Activated naive CD8-positive, alpha-beta T cell treated with anti-CD3 and anti-CD28 coated beads, Interleukin-2, amount 10 ng/mL, durations not matched to agents 7 days and 5 days (primary cell): ENCODE measurements around the gene KRTAP12-1. TPM values are rescaled to one million over a fixed set of nuclear protein-coding genes. Genes with fewer than 3 reads are reported as not detected.
"Not testable (repeated sequence)": the region's sequence is repeated elsewhere in the genome, so short reads cannot be mapped to it uniquely, and the experiment has no call there.

Experiments used
- ATAC-seq: fragments of 150-1000 bp; cut with Tn5 transposase; one replicate; pipeline ENCODE4 v1.10.0; 2021; ENCODE audit warnings: low read depth, moderate library complexity
- POLR2A ChIA-PET: fragments of 350-600 bp; sonication (Branson Sonifier 250); formaldehyde crosslinking; loops from one replicate; lab custom pipeline; 2021; ENCODE audit warnings: antibody characterized with exemption; lab: Charles Lee
- DNase-seq: peaks from one replicate; pipeline ENCODE4 v3.0.0; 2021
- H3K27ac Mint-ChIP-seq: one replicate; pipeline ENCODE4 v1.8.0; 2022; ENCODE audit warnings: mild to moderate bottlenecking, mixed read lengths
- H3K27me3 Mint-ChIP-seq: one replicate; pipeline ENCODE4 v1.8.0; 2022; ENCODE audit warnings: mild to moderate bottlenecking, moderate library complexity, mixed read lengths
- H3K36me3 Mint-ChIP-seq: one replicate; pipeline ENCODE4 v1.8.0; 2021; ENCODE audit warnings: mild to moderate bottlenecking, mixed read lengths
- H3K4me1 Mint-ChIP-seq: one replicate; pipeline ENCODE4 v1.8.0; 2021; ENCODE audit warnings: mixed read lengths
- H3K4me3 Mint-ChIP-seq: one replicate; pipeline ENCODE4 v1.8.0; 2022; ENCODE audit warnings: mild to moderate bottlenecking, moderate library complexity, mixed read lengths
- H3K9me3 Mint-ChIP-seq: one replicate; pipeline ENCODE4 v1.8.0; 2021; ENCODE audit warnings: mixed read lengths
- total RNA-seq, 2 experiments: library from RNA; stranded (reverse); gene quantifications; one replicate each; pipeline ENCODE4 v1.2.3, GENCODE V29; 2021

KRTAP12-1 gene
- total RNA-seq, 2 experiments from 2014 or later, result not detected

DNA sequence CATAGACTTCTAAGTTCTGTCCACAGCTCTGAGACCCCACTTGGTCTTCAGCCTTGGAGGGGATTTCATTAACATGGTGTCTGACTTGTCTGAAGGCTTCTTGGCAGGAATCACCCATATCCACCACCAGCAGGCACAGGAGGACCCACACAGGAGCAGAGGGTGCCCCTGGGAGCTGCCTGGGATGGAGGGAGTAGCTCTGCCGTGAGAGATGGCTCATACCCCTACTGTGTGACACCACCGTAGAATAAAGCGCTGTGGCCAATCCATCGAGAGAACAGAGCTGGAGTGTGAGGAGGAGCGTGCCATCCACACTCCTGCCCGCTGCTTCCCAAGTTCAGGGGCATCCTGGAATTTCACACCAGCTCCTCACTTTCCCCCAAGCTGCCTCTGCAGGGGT, 3.1 kb upstream of the KRTAP12-1 start:
- H3K9me3 Mint-ChIP-seq, DNase-seq, H3K27ac Mint-ChIP-seq, H3K4me3 Mint-ChIP-seq, H3K4me1 Mint-ChIP-seq, ATAC-seq, H3K27me3 Mint-ChIP-seq, H3K36me3 Mint-ChIP-seq, POLR2A ChIA-PET: not testable (repeated sequence)

DNA sequence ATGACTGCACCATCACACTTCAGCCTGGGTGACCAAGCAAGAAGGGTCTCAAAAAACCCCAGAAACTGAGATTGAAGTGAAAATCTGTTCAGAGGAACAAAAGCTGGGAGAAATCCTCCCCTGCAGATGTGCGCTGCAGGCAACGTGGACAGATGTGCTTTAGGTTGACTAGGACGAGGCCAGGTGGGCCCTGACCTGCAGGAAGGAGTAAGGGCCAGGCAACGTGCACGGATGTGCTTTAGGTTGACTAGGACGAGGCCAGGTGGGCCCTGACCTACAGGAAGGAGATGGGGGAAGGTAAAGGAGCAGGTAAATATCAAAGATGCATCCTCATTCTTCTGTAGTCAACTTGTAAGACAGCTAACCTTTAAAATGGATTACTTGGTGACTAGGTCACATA, 2.5 kb upstream of the KRTAP12-1 start:
- peaks cover 5% of the 10 kb centered on the region for H3K4me1 Mint-ChIP-seq
- DNase-seq (no peak), ATAC-seq (no peak)
- no peak overlapping the region for H3K4me3 Mint-ChIP-seq
- no peak overlapping the region for H3K27ac Mint-ChIP-seq
- POLR2A ChIA-PET, result no interaction called here
- H3K9me3 Mint-ChIP-seq, result no peaks in the 10 kb centered on the region
- H3K27me3 Mint-ChIP-seq, result peaks cover 11% of the 10 kb centered on the region
- H3K36me3 Mint-ChIP-seq, result no peaks in the 10 kb centered on the region

DNA sequence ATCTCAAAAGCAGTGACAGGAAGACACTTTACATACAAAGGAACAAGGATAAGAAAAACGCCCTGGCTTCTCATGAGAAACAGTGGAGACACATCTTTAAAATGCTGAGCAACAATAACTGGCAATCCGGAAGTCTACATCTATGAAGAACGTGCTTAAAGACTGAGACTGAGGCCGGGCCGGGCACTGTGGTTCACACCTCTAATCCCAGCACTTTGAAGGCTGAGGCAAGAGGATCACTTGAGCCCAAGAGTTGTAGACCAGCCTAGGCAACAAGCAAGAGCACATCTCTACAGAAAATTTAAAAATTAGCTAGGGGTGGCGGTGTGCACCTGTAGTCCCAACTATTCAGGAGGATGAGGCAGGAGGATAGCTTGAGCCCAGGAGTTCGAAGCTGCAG, 2.1 kb upstream of the KRTAP12-1 start:
- ATAC-seq, result no peak
- Mint-ChIP-seq H3K27ac (no peak overlapping the region), H3K27me3 (peaks cover 12% of the 10 kb centered on the region), H3K4me3 (no peak overlapping the region), H3K4me1 (peaks cover 5% of the 10 kb centered on the region), H3K36me3 (no peaks in the 10 kb centered on the region), H3K9me3 (no peaks in the 10 kb centered on the region)
- POLR2A ChIA-PET, result no interaction called here
- no peak for DNase-seq

DNA sequence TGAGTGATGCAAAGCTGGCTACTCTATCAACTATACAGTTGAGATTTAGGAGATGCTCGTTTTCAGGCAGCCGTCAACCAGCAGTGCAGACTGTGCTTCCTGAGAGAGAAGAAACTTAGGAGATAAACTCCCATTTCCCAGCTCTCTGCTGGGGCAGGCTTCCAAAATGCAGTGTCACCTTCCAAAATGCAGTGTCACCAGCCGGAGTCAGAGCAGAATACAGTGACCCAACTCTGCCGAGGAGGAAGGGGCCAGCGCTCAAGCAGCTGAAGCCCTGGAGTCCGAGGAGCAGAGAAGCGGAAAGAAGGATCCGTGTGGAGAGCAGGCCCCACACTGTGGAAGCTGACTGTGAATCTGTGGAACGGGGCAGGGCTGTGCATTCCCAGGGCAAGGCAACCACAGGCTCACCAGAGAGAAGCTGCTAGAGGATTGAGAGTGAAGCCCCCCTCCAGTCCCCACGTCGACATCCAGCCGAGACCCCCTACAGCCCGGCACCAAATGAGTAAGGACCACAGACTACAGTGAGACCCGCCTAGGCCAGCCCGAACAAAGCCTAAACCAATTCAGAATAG, 703 bp upstream of the KRTAP12-1 start:
- Mint-ChIP-seq H3K36me3 (no peaks in the 10 kb centered on the region), H3K27me3 (peaks cover 12% of the 10 kb centered on the region), H3K4me1 (peaks cover 5% of the 10 kb centered on the region), H3K4me3 (no peak overlapping the region), H3K9me3 (no peaks in the 10 kb centered on the region), H3K27ac (no peak overlapping the region)
- ATAC-seq (no peak), DNase-seq (no peak)
- POLR2A ChIA-PET, result no interaction called here

DNA sequence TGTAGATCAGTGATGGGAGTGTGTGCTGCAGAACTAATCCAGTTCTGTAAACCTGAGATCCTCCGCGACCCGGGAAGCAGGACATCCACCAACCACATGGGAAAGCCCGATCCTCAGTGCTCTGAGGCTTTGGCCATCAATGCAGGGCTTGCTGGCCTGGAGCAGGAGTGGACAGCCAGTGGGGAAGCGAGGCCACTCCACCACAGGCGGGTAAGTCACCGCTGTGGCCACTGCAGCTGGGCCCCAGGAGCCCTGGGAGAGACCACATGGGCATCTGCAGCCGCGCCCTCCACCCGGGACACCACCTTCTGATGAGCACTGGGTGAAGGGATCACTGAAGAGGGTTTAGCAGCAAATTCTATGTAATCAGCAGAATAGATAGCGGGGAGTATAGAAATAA, 811 bp downstream of the KRTAP12-1 start:
- no peaks in the 10 kb centered on the region for H3K36me3 Mint-ChIP-seq
- peaks cover 3% of the 10 kb centered on the region for H3K4me1 Mint-ChIP-seq
- no peak overlapping the region for H3K4me3 Mint-ChIP-seq
- no peak for DNase-seq
- no peaks in the 10 kb centered on the region for H3K9me3 Mint-ChIP-seq
- H3K27me3 Mint-ChIP-seq, result peaks cover 12% of the 10 kb centered on the region
- POLR2A ChIA-PET, result interaction anchor here (0.9 kb wide), 1 partner anchor 62 kb away, joined by 3 read pairs; no protein-coding TSS in a partner anchor
- no peak for ATAC-seq
- no peak overlapping the region for H3K27ac Mint-ChIP-seq

DNA sequence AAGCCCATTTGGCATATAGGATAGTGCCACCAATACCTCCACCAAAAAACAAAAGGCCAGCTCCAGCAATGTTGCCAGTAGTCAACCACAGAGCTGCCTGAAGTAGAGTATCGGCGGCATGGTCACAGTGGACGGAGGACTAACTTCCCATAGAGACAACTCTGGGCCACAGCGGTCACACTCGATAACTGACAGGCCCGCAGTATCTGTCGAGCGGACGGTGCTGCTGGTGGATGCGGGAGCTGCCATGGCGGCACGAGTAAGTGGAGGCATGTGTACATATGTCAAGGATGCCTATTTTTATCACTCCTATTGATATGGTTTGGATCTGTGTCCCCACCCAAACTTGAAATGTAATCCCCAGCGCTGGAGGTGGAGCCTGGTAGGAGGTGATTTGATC, 4.1 kb downstream of the KRTAP12-1 start:
- peaks cover 1% of the 10 kb centered on the region for H3K36me3 Mint-ChIP-seq
- H3K4me3 Mint-ChIP-seq, result no peak overlapping the region
- H3K4me1 Mint-ChIP-seq, result no peaks in the 10 kb centered on the region
- peaks cover 11% of the 10 kb centered on the region for H3K9me3 Mint-ChIP-seq
- DNase-seq, result no peak
- no peak for ATAC-seq
- no peak overlapping the region for H3K27ac Mint-ChIP-seq
- peaks cover 17% of the 10 kb centered on the region for H3K27me3 Mint-ChIP-seq
- POLR2A ChIA-PET, result no interaction called here

DNA sequence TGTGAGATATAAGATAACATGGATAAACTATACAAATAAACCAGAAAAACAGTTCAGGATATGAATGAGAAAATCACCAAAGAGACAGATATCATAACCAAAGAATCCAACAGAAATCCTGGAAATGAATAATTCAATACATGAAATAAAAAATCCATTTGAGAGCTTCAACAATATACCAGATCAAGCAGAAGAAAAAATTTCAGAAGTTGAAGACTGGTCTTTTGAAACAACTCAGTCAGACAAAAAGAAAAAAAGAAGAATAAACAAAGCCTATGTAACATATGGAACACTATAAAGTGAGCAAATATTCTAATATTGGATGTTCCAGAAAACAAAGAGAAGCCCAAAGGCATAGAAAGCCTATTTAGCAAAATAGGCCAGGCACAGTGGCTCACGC, 10.1 kb downstream of the KRTAP12-1 start:
- ATAC-seq (no peak), DNase-seq (no peak)
- H3K4me3 Mint-ChIP-seq, result no peak overlapping the region
- peaks cover 8% of the 10 kb centered on the region for H3K27me3 Mint-ChIP-seq
- no peak overlapping the region for H3K27ac Mint-ChIP-seq
- peaks cover 28% of the 10 kb centered on the region for H3K9me3 Mint-ChIP-seq
- POLR2A ChIA-PET, result no interaction called here
- H3K36me3 Mint-ChIP-seq, result peaks cover 2% of the 10 kb centered on the region
- H3K4me1 Mint-ChIP-seq, result no peaks in the 10 kb centered on the region

DNA sequence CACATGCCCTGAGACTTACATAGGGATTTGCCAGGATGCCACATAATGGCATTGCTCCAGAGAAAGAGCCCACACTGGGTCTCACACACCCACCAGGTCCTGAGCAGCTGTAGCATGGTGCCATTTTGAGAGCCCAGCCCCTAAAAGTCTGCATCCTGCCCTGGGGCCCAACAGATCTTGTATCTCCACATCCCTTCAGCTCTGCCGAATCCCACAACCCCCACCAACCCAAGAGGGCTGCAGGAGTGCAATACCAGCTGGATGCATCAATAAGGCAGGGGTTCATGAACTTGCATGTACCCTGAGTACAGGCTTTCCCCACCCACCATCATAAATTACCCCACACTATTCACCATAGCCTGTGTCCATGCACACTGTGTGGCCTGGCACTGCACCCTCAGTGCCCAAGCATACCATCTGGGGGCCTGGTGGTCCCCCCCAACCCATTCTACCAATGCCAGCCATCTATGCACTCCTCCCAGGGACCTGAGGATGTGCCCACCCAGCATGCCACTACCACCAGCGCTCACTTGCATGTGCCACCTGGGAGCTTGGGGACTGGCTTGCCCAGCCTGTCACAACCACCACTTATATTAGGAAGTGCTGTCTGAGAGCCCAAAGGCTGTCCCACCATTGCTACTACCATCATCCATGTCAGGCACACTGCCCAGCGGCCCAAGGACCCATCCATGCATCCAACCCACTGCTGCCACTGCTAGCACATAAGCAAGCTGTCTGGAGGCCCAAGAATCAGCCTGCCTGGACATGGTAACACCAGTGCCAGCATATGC, 11.1 kb downstream of the KRTAP12-1 start:
- no peak overlapping the region for H3K4me3 Mint-ChIP-seq

DNA sequence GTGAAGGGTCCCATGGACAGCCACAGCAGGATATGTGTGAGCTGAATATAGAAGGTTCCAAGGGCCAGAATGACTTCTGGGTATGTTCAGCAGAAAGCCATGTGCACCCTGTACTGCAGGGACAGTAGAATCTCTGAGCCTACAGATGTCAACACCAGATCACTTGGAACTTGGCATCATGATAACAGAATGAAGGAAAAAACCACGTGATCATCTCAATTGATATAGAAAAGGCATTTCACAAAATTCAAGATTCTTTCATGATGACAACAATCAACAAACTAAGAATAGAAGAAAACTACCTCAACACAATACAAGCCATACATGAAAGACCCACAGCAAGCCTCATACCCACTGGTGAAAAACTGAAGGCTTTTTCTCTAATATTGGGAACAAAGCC, 14.4 kb downstream of the KRTAP12-1 start:
- Mint-ChIP-seq H3K4me3 (no peak overlapping the region), H3K27me3 (peaks cover 9% of the 10 kb centered on the region), H3K36me3 (peaks cover 3% of the 10 kb centered on the region), H3K27ac (no peak overlapping the region), H3K4me1 (no peaks in the 10 kb centered on the region), H3K9me3 (peaks cover 16% of the 10 kb centered on the region)
- DNase-seq, result no peak
- no peak for ATAC-seq
- POLR2A ChIA-PET, result no interaction called here

More for the DNA sequence above, 11.1 kb downstream of the KRTAP12-1 start:
- POLR2A ChIA-PET, result no interaction called here
- no peak overlapping the region for H3K27ac Mint-ChIP-seq
- peaks cover 6% of the 10 kb centered on the region for H3K27me3 Mint-ChIP-seq
- ATAC-seq (no peak), DNase-seq (no peak)
- peaks cover 2% of the 10 kb centered on the region for H3K36me3 Mint-ChIP-seq
- H3K9me3 Mint-ChIP-seq, result peaks cover 26% of the 10 kb centered on the region
- no peaks in the 10 kb centered on the region for H3K4me1 Mint-ChIP-seq

DNA sequence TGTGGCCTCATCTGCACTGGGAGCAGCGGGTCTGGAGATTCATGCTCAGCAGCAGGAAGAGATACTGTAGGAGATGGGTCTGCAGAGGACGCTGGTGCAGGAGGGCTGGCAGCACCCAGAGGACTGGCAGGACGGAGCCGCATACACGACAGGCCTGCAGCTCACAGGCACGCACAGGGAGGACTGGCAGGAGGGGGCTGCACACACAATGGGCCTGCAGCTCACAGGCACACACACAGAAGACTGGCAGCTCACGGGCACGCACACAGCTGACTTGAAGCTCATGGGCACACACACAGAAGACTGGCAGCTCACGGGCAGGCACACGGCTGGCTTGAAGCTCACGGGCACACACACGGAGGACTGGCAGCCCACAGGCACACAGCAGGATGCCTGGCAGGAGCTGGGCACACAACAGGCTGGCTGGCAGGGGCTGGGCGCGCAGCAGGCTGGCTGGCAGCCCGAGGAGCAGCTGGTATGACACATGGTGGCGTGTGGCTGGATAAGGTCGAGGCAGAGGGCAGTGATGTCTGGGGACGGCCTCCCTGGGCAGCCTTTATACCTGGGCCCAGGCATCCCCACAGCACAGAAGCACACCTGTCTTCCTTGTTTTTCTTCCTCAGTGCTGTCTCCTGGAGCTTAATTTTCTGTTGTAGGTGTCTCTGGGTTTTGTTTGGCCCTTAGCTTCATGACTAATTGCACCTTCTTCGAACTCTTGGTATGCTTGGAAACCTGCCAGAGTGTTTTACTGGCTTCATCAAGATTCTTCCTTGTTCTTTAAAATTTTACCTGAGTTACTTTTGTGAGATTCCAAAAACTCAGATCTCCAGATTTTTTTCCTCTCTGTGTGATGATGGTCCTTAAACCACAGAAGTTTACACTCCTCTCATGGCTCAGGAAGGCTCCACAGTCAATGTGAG, 15.3 kb downstream of the KRTAP12-1 start, which contains the start of gene KRTAP12-2:
KRTAP12-2 (minus strand) TSS at position 527 of the 920 bp plus-strand sequence; CDS start at position 486, 41 bp downstream.
- DNase-seq (no peak), ATAC-seq (no peak)
- H3K27ac Mint-ChIP-seq, result peak within 1 kb of the TSS; percentile 28
- H3K4me1 Mint-ChIP-seq, result no peaks in the 10 kb centered on the region
- peaks cover 24% of the 10 kb centered on the region for H3K9me3 Mint-ChIP-seq
- H3K4me3 Mint-ChIP-seq, result no peak within 1 kb of the TSS
- POLR2A ChIA-PET, result no interaction called here
- peaks cover 9% of the 10 kb centered on the region for H3K36me3 Mint-ChIP-seq
- H3K27me3 Mint-ChIP-seq, result peaks cover 13% of the 10 kb centered on the region

DNA sequence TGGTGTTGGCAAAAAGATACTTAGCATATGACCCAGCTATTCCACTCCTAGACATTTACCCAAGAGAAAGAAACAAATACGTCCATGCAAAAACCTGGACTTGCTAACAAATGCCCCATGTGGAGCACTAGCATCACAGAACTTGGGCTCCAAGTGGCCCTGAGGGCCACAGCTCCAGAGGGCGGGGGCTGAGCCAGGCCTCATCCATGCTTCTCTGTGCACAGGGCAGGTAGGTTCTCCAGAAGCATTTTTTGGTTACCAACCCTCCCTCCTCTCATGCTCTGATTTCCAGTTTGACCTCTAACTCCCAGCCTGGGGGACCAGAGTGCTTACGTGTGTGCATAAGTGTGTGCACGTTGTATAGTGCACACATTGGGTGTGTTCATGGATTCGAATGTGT, 17.3 kb downstream of the KRTAP12-1 start:
- POLR2A ChIA-PET, result no interaction called here
- Mint-ChIP-seq H3K27ac (no peak overlapping the region), H3K4me3 (no peak overlapping the region), H3K36me3 (peaks cover 17% of the 10 kb centered on the region), H3K9me3 (peaks cover 29% of the 10 kb centered on the region), H3K27me3 (peaks cover 13% of the 10 kb centered on the region), H3K4me1 (peaks cover 2% of the 10 kb centered on the region)
- ATAC-seq (no peak), DNase-seq (no peak)

DNA sequence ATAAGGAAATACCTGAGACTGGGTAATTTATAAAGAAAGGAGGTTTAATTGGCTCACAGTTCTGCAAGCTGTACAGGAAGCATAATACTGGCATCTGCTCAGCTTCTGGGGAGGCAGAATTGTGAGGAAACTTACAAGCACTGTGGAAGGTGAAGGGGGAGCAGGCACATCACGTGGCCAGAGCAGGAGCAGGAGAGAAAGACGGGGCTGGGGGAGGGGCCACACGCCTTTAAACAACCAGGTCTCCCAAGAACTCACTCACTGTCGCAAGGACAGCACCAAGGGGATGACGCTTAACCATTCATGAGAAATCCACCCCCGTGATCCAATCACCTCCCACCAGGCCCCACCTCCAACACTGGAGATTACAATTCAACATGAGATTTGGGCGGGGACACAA, 20.4 kb downstream of the KRTAP12-1 start:
- ATAC-seq, POLR2A ChIA-PET, DNase-seq, H3K4me3 Mint-ChIP-seq, H3K27ac Mint-ChIP-seq: not testable (repeated sequence)
- Mint-ChIP-seq H3K4me1 (peaks cover 29% of the 10 kb centered on the region), H3K27me3 (peaks cover 10% of the 10 kb centered on the region), H3K36me3 (peaks cover 47% of the 10 kb centered on the region), H3K9me3 (peaks cover 35% of the 10 kb centered on the region)

DNA sequence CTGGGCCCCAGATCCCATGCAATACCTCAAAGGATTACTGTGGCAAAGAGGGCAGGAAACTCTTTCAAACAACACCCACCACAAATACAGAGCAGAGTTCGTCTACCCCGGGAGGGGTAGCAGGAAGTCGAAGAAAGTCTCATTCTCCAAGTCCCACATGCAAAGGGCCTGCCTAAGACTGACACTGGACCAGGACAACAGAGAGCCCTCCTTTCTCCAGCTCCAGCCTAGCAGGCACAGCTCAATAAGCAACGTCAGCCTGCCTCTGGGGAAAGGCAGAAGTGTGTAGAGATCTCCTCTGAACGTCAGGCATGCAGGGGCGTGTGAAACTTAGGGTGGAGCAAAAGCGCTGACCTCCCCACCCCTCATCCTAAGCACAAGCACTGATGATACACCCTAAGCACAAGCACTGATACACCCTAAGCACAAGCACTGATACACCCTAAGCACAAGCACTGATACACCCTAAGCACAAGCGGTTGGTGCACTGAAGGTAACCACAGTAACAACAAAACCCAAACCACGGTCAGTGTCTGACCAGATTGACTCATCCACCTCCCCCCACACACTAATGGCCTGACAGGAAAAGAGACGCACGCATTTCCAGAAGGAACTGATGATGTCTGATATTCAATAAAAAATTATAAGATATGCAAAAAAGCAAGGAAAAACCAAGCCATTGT, 22.9 kb downstream of the KRTAP12-1 start:
- peaks cover 34% of the 10 kb centered on the region for H3K4me1 Mint-ChIP-seq
- DNase-seq, result no peak
- ATAC-seq, result peak; percentile 62
- peak overlapping the region; percentile 90 for H3K27ac Mint-ChIP-seq
- POLR2A ChIA-PET, result no interaction called here
- peak overlapping the region; percentile 65 for H3K4me3 Mint-ChIP-seq
- H3K9me3 Mint-ChIP-seq, result peaks cover 42% of the 10 kb centered on the region
- peaks cover 10% of the 10 kb centered on the region for H3K27me3 Mint-ChIP-seq
- H3K36me3 Mint-ChIP-seq, result peaks cover 53% of the 10 kb centered on the region
